ENCODE results near the gene ITGA1. TPM values are rescaled to one million over a fixed set of nuclear protein-coding genes. Genes with fewer than 3 reads are reported as not detected.
"Not testable (repeated sequence)": the region's sequence is repeated elsewhere in the genome, so short reads cannot be mapped to it uniquely, and the experiment has no call there.

Gene ITGA1
- total RNA-seq, 1 experiment from 2014 or later: 0.71 TPM

DNA sequence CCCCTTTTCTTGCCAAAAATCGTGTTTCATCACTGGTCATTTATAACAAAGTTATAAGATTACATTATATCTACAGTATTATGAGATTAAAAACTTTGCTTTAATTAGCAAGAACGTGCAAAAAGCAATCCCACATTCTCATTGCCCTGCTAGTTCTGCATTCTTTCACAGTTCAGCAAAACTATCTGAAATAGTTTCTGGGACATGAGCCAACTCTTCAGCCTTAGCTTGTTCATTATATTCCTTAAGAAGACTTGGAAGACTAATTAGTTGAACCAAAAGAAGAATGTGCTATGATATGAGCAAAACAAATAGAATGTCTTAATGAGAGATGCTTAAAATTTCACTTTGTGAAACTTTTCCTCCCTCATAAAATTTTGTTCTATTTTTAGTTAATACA, 76.7 kb downstream of the ITGA1 start:
- DNase-seq (ENCODE audit: low spot score): peak; percentile 49

DNA sequence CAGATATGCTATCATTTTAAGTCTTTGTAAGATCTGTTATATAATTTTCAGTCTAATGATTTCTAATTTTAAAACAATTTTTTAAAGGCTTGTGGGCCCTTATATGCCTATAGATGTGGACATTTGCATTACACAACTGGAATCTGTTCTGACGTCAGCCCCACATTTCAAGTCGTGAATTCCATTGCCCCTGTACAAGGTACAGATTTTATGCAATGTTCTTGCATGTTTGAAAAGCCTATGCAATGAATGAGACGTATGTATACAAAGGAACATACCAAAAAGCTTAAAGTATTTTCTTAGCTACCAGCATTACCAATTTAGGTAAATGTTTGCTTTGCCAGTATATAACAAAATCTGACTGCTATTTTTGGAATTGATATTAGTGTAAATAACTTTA, 77.2 kb downstream of the ITGA1 start:
- DNase-seq (ENCODE audit: low spot score): no peak

DNA sequence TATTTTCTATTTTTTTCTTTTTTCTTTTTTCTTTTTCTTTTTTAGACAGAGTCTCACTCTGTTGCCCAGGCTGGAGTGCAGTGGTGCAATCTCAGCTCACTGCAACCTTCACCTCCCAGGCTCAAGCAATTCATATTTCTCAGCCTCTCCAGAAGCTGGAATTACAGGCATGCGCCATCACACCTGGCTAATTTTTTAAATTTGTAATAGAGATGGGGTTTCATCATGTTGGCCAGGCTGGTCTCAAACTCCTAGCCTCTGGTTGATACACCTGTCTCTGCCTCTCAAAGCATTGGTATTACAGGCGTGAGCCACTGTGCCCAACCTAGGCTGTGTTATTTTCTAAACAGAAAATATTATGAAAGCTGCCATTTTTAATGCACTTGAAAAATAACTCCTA, 78.3 kb downstream of the ITGA1 start:
- DNase-seq (ENCODE audit: low spot score): not testable (repeated sequence)

DNA sequence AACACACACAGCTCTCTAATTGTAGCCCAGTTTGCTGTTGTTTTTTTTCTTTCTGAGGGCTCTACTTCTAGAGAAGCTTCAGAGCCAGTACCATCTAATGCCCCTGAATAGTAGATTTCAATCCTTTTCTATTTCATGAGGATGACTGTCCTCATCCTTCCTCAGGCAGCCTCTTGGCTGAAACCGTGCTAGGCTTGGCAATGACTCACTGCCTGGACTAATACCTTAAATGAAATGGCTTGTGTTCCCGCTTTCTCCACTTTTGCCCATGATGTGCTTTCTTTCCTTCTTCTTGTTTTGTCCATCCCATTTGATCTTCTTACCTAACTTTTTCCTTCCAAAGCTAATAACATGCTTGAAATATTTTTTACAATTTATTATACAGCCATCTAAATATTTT, 80.1 kb downstream of the ITGA1 start:
- peak; percentile 14 for DNase-seq (ENCODE audit: low spot score)

DNA sequence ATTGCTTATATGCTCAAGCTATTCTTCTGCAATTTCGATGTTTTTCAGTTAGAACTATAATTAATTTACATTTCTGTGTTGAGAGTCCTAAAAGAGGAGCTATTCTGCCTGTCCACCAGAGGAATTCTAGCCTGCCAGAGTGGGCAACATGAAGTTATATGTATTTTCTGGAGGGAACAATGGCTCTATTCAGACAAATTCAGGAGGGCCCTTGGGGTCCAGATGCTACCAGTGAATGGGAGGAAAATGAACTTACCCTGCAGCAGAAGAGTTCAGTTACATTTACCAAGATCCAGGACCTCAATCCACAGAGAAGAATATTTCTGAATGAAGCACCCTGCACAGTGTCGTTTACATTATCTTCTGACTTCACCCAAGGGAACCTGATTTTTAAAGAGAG, 80.7 kb downstream of the ITGA1 start:
- no peak for DNase-seq (ENCODE audit: low spot score)

DNA sequence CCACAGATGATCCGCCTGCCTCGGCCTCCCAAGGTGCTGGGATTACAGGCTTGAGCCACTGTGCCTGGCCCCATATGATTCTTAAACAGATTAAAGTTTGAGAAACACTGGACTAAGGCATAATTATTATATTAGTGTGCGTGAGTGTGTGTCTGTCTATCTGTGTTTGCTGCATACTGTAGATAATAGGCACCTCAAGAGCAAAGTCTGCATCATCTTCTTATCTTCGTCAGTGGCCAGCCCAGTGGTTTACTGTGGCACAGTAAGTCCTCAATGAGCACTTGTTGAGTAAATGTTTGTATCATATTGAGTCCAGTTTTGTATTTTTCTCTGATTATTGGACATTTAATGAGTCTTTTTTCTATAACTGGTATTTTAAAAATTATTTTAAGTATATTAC, 81.7 kb downstream of the ITGA1 start:
- DNase-seq (ENCODE audit: low spot score): no peak

DNA sequence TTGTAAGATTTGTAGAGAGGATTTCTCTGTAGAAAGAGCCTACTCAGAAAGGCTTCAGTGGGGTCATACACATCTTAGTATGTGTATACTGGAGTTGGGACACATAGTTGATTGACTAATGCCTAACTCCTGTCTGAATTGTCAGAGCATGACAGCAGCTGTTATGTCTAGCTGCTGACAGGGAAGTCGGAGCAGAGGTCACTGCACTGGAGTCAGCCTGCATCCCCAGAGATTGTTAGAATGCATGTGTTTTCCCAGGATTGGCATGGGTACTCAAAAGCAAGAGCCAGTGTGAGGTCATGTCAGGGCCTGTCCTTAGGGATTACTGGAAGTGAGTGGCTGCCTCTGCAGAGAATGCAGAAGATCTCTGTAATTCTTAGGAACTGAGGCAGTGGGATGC, 82.7 kb downstream of the ITGA1 start:
- DNase-seq (ENCODE audit: low spot score): no peak

DNA sequence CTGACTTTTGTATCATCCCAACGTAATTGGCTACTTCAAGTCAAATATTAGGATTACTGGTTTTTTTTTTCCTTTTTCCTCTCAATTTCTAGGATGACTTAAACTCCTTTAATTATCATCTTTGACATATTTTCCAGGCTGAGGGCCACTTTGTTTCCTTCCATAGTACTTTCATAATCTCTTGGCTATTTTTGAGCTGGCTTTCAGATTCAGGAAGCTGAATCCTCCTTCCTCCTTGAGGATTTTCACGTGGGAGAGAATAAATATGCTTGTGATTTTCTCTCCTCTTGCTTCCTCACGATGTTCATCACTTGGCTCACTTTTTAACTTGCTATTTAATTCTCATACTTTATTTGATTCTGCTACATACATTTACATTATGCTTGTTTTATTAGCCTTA, 88.1 kb downstream of the ITGA1 start:
- DNase-seq (ENCODE audit: low spot score): no peak

DNA sequence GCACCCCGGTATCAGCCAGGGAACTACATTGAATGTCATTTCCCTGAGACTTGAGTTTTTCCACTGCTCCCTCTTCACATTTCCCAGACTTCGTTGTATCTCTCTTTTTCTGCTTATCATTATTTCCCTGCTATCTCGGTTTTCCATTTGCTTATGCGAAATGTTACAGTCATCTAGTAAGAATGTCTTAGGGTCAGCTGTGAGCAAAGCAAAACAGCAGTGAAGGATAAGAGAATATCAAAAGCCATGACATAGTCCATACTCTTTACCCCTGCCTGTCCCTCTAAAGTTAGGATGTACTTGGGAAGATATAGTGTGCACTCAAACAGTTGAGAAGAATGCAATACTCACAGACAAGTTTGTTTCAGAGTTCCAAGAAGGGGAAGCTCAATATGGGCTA, 88.7 kb downstream of the ITGA1 start:
- peak; percentile 27 for DNase-seq (ENCODE audit: low spot score)

DNA sequence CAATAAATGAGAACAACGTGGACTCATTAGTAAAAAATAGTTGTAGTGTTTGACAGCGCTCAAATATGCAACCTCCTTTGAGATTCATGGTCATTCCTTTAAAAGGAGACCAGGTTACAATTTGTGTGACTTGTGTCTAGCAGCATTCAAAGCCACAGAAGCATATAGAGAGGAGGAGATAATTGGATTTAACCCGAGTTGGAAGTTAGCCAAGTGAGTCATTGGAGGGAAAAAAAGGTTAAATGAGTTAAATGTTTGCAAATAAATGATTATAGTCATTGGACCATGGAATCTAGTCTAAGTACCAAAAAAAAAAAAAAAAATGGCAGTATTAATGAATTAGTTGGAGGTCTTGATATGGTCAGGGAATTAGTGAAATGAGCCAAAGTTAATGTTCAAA, 90.9 kb downstream of the ITGA1 start:
- peak; percentile 48 for DNase-seq (ENCODE audit: low spot score)

DNA sequence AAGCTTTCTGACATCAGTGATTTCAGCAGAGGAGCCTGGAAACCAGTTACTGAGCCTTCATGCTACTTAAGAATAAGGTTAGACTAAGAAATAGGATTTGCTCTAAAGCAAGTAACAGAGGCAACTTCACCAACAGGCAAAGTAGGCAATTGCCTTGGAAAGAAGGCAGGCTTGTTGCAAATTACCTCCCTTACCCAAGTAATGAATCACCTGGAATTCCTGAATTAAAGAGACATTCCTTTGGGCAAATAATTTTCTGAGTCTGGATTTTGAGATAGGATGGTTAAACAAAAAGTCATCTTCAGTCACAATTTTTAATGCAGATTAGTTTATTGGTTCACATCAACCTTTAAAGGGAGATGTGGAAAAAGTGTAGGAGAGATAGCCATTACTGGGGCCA, 92.8 kb downstream of the ITGA1 start:
- DNase-seq (ENCODE audit: low spot score): no peak

DNA sequence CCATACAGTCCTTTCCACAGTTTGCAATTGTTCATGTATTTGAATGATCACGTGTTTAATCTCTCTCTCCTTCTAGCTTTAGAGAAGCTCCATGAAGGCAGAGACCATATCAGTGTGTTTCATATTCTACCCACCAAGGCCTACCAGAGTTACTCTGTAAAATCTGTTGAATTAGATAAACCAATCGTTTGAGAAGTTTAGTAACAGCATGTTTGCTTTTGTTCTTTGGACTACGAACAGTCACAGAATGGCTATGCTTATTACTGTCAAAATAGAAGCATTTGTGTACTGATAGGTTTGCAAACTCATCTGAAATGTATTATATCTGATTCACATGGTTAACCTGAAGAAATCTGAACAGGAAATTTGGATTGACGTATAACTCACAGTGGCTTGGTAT, 93.8 kb downstream of the ITGA1 start:
- DNase-seq (ENCODE audit: low spot score): no peak

DNA sequence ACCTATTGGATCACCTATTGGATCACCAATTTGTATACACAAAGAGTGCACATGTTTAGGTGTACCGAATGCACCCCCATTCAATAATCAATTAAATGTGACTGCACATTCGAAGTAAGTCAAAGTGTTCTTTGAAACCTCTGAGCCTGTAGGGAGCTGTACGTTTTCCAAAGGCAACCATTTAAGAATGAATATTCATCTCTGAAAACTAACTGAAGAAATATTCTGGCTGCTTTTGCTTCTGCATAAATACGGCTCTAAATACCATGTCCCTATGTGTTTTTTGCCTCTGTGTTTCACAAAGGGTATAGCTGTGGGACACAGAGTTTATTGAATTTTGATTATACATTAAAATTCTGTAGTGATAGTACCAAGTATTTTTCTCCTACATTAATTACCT, 95.4 kb downstream of the ITGA1 start:
- DNase-seq (ENCODE audit: low spot score): no peak

DNA sequence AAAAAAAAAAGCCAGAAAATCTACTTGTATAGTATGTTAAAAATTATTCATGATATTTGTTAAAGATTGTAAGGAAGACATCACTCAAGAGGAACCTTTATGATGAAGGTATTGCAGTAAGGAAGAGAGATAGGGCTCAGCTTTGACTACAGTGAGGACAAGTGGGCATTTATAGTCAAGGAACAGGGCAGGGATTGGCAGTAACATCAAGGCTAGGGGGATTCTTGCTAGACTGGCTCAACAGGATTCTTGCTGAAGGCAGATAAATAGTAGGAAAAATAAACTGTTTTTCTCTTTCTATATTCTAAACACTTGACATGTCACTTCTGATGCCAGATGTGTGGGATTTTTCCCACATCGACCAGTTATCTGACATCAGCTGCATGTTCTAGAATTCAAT, 96.7 kb downstream of the ITGA1 start:
- no peak for DNase-seq (ENCODE audit: low spot score)

DNA sequence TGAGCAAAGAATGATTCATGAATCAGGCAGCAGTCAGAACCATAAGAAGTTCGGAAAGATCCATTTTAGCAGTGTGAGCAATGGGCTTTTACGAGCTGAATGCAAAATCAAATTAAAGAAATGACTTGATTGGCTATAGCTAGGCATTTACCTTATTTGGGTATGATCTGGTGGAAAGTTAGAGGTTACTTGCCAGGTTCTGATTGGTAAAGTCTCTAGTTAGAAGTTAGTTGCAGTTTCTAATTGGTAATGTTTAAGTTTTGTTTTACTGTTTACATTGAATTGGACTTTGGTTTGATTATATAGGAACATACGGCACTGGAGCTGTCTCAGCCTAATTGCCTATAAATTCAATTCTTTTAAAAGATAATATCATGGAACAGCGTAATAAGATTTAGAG, 97.9 kb downstream of the ITGA1 start:
- no peak for DNase-seq (ENCODE audit: low spot score)

DNA sequence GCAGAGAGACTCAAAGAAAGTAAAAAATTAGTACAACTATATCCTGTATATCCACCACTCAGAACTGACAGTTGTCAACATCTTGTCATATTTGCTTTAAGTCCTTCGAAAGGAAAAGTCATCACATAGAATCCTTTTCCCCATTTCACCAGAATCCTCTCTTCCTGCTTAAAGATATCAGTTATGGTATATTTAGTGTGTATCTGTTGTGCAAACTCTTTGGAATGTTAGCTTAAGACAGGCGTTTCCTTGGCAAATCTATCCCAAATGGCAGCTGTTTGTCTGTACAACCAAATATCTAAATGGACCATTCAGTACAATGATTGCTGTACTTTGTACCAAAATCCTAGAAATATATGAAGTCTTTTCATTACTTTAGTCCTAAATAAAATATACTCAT, 98.5 kb downstream of the ITGA1 start:
- DNase-seq (ENCODE audit: low spot score): no peak

DNA sequence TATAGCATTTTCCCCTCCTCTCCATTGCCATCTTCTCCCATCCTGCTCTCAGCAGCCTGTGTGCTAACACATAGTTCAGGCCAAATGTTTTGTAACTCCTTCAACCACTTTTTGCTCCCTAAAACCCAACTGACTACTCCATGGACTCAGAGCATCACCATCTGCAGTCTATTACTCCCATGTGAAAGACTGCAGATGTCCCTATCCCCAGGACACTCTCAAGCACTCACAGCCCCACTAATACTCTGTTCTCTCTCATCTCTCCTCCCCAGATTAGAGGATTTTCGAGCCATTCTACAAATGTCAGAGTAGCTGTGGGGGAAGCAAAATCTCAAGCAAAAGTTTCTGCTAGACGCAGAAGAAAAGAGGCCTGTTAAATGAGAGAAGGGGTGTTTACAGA, 99.3 kb downstream of the ITGA1 start:
- no peak for DNase-seq (ENCODE audit: low spot score)

DNA sequence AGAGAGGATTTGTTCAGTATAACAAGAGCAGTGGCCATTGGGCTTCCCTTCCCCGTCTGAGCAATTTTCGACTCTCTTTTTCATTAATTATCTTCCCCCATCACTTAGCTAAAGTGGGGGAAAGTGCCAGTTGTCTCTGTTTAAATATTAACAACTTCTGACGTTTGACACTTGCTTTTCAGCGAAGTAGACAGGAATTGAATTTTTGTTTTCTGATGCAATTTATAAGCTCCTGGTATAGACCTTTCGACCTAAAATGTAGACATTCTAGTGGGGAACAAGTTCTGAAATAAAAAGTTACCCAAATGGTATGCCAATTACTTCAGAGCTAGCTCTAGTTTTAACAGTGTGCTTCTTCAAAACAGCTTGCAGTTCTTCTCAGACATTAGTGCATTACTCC, 100.6 kb downstream of the ITGA1 start:
- no peak for DNase-seq (ENCODE audit: low spot score)

DNA sequence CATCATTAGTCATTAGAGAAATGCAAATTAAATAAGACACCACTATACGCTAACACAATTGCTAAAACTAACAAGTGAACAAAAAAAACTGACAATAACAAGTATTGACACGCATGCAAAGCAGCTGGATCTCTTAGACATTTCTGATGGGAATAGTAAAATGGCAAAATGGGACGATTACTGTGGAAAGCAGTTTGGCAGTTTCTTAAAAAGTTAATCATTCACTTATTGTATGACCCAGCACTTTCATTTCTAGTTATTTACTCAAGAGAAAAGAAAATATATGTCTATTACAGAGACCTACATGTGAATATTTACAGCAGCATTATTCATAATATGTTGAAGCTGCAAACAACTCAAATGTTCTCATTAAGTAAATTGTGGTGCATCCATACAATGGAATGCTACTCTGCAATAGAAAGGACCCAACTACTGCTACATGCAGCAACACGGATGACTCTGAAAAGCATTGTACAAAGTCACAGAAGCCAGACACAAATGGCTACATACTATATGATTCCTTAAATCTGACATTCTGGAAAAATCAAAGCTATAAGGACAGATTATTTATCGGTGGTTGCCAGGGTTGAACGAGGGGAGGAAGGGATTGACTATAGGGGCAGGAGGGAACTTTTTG, 104.6 kb downstream of the ITGA1 start:
- no peak for DNase-seq (ENCODE audit: low spot score)

DNA sequence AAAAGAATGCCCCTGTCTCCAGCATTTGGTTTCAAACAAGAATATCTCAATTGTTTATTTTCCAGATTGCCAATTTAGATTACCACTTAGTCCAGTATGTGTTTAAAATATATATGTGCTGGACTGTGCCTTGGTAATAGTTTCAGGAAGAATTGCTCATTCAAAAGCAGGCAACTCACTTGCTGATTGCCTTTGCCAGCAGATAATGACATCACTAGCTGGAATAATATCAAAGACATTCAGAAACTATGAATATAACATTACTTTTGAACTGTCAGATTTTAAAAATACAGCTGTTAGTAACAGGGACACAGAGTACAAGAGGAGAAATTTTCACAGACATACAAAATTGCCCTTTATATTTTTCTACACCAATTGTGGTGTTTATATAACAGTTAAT, 105.4 kb downstream of the ITGA1 start:
- no peak for DNase-seq (ENCODE audit: low spot score)

DNA sequence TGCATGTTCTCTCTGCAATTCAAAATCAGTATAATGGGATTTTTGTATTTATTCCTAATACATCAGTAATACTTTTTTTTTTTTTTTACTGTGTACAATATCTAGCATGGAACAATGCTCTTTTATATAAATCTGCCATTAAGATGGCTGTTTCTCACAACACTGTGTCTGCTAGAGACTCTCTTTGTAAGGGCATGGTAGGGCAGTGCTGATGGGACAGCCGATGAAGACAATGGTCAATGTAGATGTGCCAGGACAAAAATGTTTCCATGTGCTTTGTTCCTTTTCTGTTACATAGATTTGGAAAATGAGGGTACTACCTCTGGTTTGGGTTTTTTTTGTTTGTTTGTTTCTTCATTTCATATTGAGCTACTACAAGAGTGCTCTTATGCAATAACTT, 106.1 kb downstream of the ITGA1 start:
- no peak for DNase-seq (ENCODE audit: low spot score)

DNA sequence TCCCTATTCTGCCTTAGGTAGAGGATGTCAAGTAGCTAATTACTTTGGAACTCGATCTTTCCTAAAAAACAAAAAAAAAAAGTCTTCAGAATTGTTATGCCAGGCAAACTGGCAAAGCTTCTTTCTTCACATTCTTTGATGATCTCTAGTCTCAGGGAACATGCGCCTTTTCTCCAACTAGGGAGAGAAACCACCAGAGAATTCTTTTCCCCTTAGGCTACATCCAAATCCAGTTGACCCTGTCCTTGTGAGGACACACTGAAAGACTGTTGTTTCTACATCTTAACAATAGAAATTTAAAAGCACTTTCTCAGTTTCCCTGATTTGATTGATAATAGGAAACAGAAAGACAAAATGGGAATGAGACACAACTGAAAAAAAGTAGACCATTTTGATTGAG, 106.7 kb downstream of the ITGA1 start:
- no peak for DNase-seq (ENCODE audit: low spot score)

DNA sequence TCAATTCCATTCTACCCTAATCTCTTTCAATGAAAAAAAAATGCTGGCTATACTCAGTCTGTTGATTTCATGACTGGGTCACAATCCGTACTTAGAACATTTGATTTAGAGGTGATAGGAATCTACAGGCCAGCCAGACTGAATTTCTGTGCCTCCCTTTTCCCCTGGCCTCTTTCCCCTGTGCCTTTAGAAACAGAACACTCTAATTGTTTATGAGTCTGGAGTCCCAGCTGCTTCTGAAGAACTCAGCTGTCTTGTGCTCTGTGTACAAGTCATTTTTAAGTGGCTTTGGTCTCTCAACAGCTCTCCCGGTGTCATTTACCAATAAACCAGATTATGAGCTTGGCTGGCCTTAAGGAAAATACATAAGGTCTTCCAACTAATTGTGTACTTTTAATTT, 107.4 kb downstream of the ITGA1 start:
- DNase-seq (ENCODE audit: low spot score): no peak

DNA sequence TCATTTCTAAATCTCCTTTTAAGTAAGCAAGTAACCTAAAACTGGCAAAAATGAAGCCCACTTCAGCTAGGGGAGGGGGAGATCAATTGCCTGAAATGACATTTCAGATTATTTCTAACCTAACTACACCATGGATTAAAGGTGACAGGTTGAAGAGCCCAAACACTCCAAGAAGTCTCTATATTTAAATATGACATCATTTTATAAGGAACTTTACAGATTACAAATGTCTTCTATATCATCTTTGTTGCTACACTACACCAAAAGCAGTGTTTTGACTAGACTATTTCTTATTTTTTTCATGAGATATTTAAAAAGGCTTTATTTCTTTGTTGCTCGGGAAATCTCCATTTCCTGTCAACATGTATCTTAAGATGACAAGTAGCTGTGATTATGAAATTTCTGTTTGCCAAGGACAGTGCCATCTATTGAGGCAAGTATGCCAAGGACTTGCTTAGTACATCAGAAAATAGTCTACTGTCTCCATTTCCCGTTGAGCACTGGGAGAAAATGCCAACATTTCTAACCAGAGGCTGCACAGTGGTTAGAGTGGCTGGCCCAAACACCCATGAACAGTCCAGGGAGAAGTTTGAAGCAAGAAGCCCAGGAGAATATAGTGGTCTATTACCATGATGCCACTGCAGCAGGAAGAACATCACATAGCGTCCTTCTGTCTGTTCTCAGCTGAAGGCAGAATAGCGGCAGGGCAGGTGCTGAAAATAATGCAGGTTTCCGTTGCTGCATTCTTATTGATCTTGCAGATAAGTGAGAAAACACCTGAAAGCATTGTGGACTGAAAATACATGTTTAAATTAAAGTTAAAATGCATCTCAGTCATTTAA, 108.1 kb downstream of the ITGA1 start:
- DNase-seq (ENCODE audit: low spot score): no peak
